Activated CD4-positive, alpha-beta memory T cell treated with anti-CD3 and anti-CD28 coated beads, Interleukin-2, amount 10 ng/mL, durations not matched to agents 7 days and 5 days (primary cell): ENCODE measurements around the gene VPS11. TPM values are rescaled to one million over a fixed set of nuclear protein-coding genes. Genes with fewer than 3 reads are reported as not detected.
"Not testable (repeated sequence)": the region's sequence is repeated elsewhere in the genome, so short reads cannot be mapped to it uniquely, and the experiment has no call there.

ENCODE experiments used
- CTCF ChIA-PET: fragments of 350-600 bp; sonication (Branson Sonifier 250); formaldehyde crosslinking; loops from one replicate; lab custom pipeline; 2021; ENCODE audit warnings: antibody characterized with exemption, inconsistent platforms; lab: Charles Lee
- POLR2A ChIA-PET: fragments of 350-600 bp; sonication (Branson Sonifier 250); formaldehyde crosslinking; loops from one replicate; lab custom pipeline; 2021; ENCODE audit warnings: antibody characterized with exemption; lab: Charles Lee
- DNase-seq: peaks from one replicate; pipeline ENCODE4 v3.0.0-alpha.2; 2020
- H3K27ac Mint-ChIP-seq: one replicate; pipeline ENCODE4 v1.8.0; 2021; ENCODE audit warnings: mild to moderate bottlenecking, mixed read lengths
- H3K27me3 Mint-ChIP-seq: one replicate; pipeline ENCODE4 v1.8.0; 2021; ENCODE audit warnings: mixed read lengths
- H3K36me3 Mint-ChIP-seq: one replicate; pipeline ENCODE4 v1.8.0; 2021; ENCODE audit warnings: low read depth, mixed read lengths
- H3K4me1 Mint-ChIP-seq: one replicate; pipeline ENCODE4 v1.8.0; 2021; ENCODE audit warnings: mixed read lengths
- H3K4me3 Mint-ChIP-seq: one replicate; pipeline ENCODE4 v1.8.0; 2021; ENCODE audit warnings: mild to moderate bottlenecking, mixed read lengths
- H3K9me3 Mint-ChIP-seq: one replicate; pipeline ENCODE4 v1.8.0; 2021; ENCODE audit warnings: mixed read lengths
- total RNA-seq, 2 experiments: library from RNA; stranded (reverse); gene quantifications; one replicate each; pipeline ENCODE4 v1.2.3, GENCODE V29; 2021

VPS11 gene
- total RNA-seq, 2 experiments from 2014 or later, result 30.6 to 36.1 TPM

GRCh38 chr11:119027561-119028345 lies 39.9 kb upstream of the VPS11 start:
- no peaks in the 10 kb centered on the region for H3K27me3 Mint-ChIP-seq
- peak overlapping the region; percentile 5 for H3K4me3 Mint-ChIP-seq
- no peak overlapping the region for H3K27ac Mint-ChIP-seq
- no peak for DNase-seq
- ChIA-PET POLR2A (interaction anchor here (4.2 to 5.9 kb wide), 2 partner anchors 10 to 40 kb away, joined by 18 to 115 read pairs; partner anchors contain the start of genes RPS25, TRAPPC4 and VPS11), CTCF (no interaction called here)
- H3K4me1 Mint-ChIP-seq, result peaks cover 50% of the 10 kb centered on the region
- no peaks in the 10 kb centered on the region for H3K9me3 Mint-ChIP-seq
- H3K36me3 Mint-ChIP-seq, result peaks cover 42% of the 10 kb centered on the region

DNA sequence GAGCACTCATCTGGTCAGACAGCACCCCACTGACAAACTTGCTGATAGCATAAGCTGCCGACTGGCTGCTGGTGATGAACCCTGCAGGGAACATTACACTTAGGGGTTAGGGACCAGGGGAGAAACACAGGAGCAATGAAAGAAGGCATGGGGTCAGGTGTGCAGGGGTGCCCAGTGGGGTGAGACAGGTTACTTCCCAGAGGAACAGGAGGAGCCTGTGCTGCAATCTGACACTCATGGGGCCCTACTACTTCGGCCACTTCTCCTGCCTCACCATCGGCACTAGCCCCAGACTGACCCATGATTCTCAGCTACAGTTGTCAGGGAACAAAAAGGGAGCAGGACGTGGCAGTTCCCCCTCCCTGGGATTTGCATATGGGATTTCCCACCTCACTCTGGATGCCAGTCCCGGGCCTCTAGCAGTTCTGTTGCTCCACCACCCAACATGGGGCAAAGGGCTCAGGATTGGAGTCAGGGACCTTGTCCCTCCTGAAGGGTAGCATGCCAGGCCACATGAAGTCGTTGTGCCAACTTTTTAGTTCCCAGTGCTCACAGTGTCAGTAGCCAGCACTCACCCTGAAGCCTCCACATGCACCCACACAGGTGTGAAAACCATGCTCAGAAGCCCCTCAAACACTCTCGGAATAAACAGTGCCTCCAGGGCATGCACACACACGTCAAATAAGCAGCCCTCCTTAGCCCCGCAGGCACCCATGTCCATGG lies 39.1 kb upstream of the VPS11 start:
- DNase-seq, result no peak
- H3K27ac Mint-ChIP-seq, result peak overlapping the region; percentile 78
- peaks cover 45% of the 10 kb centered on the region for H3K4me1 Mint-ChIP-seq
- H3K27me3 Mint-ChIP-seq, result no peaks in the 10 kb centered on the region
- ChIA-PET CTCF (interaction anchor here (0.5 to 3.4 kb wide), 2 partner anchors 10 to 40 kb away, joined by 3 to 29 read pairs; partner anchors contain the start of genes RPS25 and TRAPPC4), POLR2A (interaction anchor here (4.2 to 5.9 kb wide), 2 partner anchors 11 to 39 kb away, joined by 18 to 115 read pairs; partner anchors contain the start of genes RPS25, TRAPPC4 and VPS11)
- peak overlapping the region; percentile 77 for H3K4me3 Mint-ChIP-seq
- no peaks in the 10 kb centered on the region for H3K9me3 Mint-ChIP-seq
- peaks cover 36% of the 10 kb centered on the region for H3K36me3 Mint-ChIP-seq

GRCh38 chr11:119029069-119029339 lies 38.6 kb upstream of the VPS11 start:
- peak overlapping the region; percentile 78 for H3K27ac Mint-ChIP-seq
- CTCF ChIA-PET, result interaction anchor here (1.0 to 3.4 kb wide), 4 partner anchors 10 to 99 kb away, joined by 3 to 29 read pairs (median 4); partner anchors contain the start of genes HYOU1, RPS25 and TRAPPC4
- peak overlapping the region; percentile 77 for H3K4me3 Mint-ChIP-seq
- peaks cover 41% of the 10 kb centered on the region for H3K4me1 Mint-ChIP-seq
- no peak for DNase-seq
- H3K36me3 Mint-ChIP-seq, result peaks cover 31% of the 10 kb centered on the region
- POLR2A ChIA-PET, result interaction anchor here (1.4 to 5.9 kb wide), 8 partner anchors 11 to 237 kb away, joined by 3 to 115 read pairs (median 12); partner anchors contain the start of genes CENATAC, HYOU1, RPS25 and TRAPPC4
- H3K27me3 Mint-ChIP-seq, result no peaks in the 10 kb centered on the region
- H3K9me3 Mint-ChIP-seq, result no peaks in the 10 kb centered on the region

GRCh38 chr11:119029340-119030028 lies 38.1 kb upstream of the VPS11 start:
- Mint-ChIP-seq H3K27me3 (no peaks in the 10 kb centered on the region), H3K9me3 (no peaks in the 10 kb centered on the region), H3K4me3 (peak overlapping the region; percentile 77), H3K36me3 (peaks cover 26% of the 10 kb centered on the region), H3K4me1 (peaks cover 36% of the 10 kb centered on the region), H3K27ac (peak overlapping the region; percentile 78)
- ChIA-PET POLR2A (interaction anchor here (1.2 to 5.9 kb wide), 14 partner anchors 8 to 241 kb away, joined by 3 to 115 read pairs (median 6); partner anchors contain the start of genes CENATAC, HYOU1, RPS25 and TRAPPC4), CTCF (interaction anchor here (0.5 to 3.4 kb wide), 8 partner anchors 8 to 100 kb away, joined by 3 to 29 read pairs (median 5); partner anchors contain the start of genes CENATAC, HYOU1, RPS25 and TRAPPC4)
- DNase-seq, result peak; percentile 42

- H3K4me1 Mint-ChIP-seq, result peaks cover 33% of the 10 kb centered on the region
- ChIA-PET CTCF (interaction anchor here (0.5 to 3.4 kb wide), 9 partner anchors 8 to 100 kb away, joined by 3 to 29 read pairs (median 5); partner anchors contain the start of genes CENATAC, HYOU1, RPS25 and TRAPPC4), POLR2A (interaction anchor here (1.1 to 5.9 kb wide), 15 partner anchors 8 to 241 kb away, joined by 3 to 115 read pairs (median 6); partner anchors contain the start of genes CENATAC, HMBS, HYOU1 and RPS25)
- H3K36me3 Mint-ChIP-seq, result peaks cover 22% of the 10 kb centered on the region
- H3K27me3 Mint-ChIP-seq, result no peaks in the 10 kb centered on the region
- DNase-seq, result no peak
- no peaks in the 10 kb centered on the region for H3K9me3 Mint-ChIP-seq
- H3K27ac Mint-ChIP-seq, result peak overlapping the region; percentile 78
- H3K4me3 Mint-ChIP-seq, result peak overlapping the region; percentile 77
Measured at GRCh38 chr11:119030029-119030328, 37.6 kb upstream of the VPS11 start.

- ChIA-PET POLR2A (interaction anchor here (0.7 to 5.9 kb wide), 16 partner anchors 9 to 242 kb away, joined by 3 to 115 read pairs (median 5); partner anchors contain the start of genes CENATAC, HMBS, HYOU1 and RPS25), CTCF (interaction anchor here (0.9 to 3.4 kb wide), 11 partner anchors 9 to 101 kb away, joined by 3 to 29 read pairs (median 4); partner anchors contain the start of genes CENATAC, HYOU1, RPS25 and TRAPPC4)
- Mint-ChIP-seq H3K27ac (peak within 1 kb of the TSS; percentile 78), H3K4me1 (peaks cover 29% of the 10 kb centered on the region), H3K9me3 (no peaks in the 10 kb centered on the region), H3K36me3 (peaks cover 16% of the 10 kb centered on the region), H3K27me3 (no peaks in the 10 kb centered on the region), H3K4me3 (peak within 1 kb of the TSS; percentile 77)
- DNase-seq, result peak; percentile 98
Measured at GRCh38 chr11:119030329-119031047, 37.1 kb upstream of the VPS11 start, which contains the start of gene SLC37A4. TSS of gene SLC37A4 (minus strand) at chr11:119030877.

GRCh38 chr11:119031912-119032280 lies 35.7 kb upstream of the VPS11 start:
- Mint-ChIP-seq H3K27ac (no peak overlapping the region), H3K27me3 (no peaks in the 10 kb centered on the region), H3K36me3 (peaks cover 12% of the 10 kb centered on the region), H3K4me3 (no peak overlapping the region), H3K9me3 (no peaks in the 10 kb centered on the region), H3K4me1 (peaks cover 28% of the 10 kb centered on the region)
- DNase-seq, result no peak
- ChIA-PET CTCF (interaction anchor here (0.9 to 3.4 kb wide), 11 partner anchors 9 to 102 kb away, joined by 3 to 29 read pairs (median 4); partner anchors contain the start of genes CENATAC, HYOU1, RPS25 and TRAPPC4), POLR2A (interaction anchor here (0.9 to 5.9 kb wide), 6 partner anchors 10 to 137 kb away, joined by 3 to 115 read pairs (median 11); partner anchors contain the start of genes HYOU1, RPS25, TRAPPC4 and VPS11)

GRCh38 chr11:119033421-119033820 lies 34.2 kb upstream of the VPS11 start:
- CTCF ChIA-PET, result interaction anchor here (0.7 to 2.9 kb wide), 4 partner anchors 9 to 136 kb away, joined by 3 to 9 read pairs (median 4); partner anchors contain the start of gene HYOU1
- H3K4me1 Mint-ChIP-seq, result peaks cover 20% of the 10 kb centered on the region
- POLR2A ChIA-PET, H3K36me3 Mint-ChIP-seq, H3K27ac Mint-ChIP-seq, H3K9me3 Mint-ChIP-seq, H3K4me3 Mint-ChIP-seq, H3K27me3 Mint-ChIP-seq, DNase-seq: not testable (repeated sequence)

DNA sequence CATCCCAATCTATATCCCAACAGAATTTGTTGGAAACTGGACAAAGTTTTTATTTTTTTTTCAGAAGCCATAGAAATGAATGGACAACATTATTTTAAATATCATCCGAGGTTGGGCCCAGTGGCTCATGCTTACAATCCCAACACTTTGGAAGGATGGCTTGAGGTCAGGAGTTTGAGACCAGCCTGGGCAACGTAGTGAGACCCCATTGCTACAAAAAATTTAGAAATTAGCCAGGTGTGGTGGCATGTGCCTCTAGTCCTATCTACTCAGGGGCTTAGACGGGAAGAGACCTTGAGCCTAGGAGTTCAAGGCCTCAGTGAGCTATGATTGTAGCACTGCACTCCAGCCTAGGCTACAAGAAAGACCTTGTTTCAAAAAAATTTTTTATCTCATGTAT lies 32.8 kb upstream of the VPS11 start:
- Mint-ChIP-seq H3K9me3 (no peaks in the 10 kb centered on the region), H3K27me3 (peaks cover 2% of the 10 kb centered on the region), H3K36me3 (no peaks in the 10 kb centered on the region), H3K4me1 (peaks cover 7% of the 10 kb centered on the region), H3K27ac (no peak overlapping the region), H3K4me3 (no peak overlapping the region)
- DNase-seq, result no peak
- POLR2A ChIA-PET, result no interaction called here
- CTCF ChIA-PET, result no interaction called here

GRCh38 chr11:119038884-119039283 lies 28.7 kb upstream of the VPS11 start:
- DNase-seq, result no peak
- H3K4me3 Mint-ChIP-seq, result no peak overlapping the region
- no peak overlapping the region for H3K27ac Mint-ChIP-seq
- no peaks in the 10 kb centered on the region for H3K36me3 Mint-ChIP-seq
- POLR2A ChIA-PET, result interaction anchor here (0.6 to 1.0 kb wide), 3 partner anchors 8 to 20 kb away, joined by 3 to 4 read pairs (median 4); partner anchors contain the start of genes SLC37A4 and TRAPPC4
- CTCF ChIA-PET, result interaction anchor here (0.9 to 1.5 kb wide), 2 partner anchors 8 to 17 kb away, joined by 4 read pairs; no protein-coding TSS in a partner anchor
- no peaks in the 10 kb centered on the region for H3K9me3 Mint-ChIP-seq
- peaks cover 4% of the 10 kb centered on the region for H3K4me1 Mint-ChIP-seq
- H3K27me3 Mint-ChIP-seq, result peaks cover 2% of the 10 kb centered on the region

DNA sequence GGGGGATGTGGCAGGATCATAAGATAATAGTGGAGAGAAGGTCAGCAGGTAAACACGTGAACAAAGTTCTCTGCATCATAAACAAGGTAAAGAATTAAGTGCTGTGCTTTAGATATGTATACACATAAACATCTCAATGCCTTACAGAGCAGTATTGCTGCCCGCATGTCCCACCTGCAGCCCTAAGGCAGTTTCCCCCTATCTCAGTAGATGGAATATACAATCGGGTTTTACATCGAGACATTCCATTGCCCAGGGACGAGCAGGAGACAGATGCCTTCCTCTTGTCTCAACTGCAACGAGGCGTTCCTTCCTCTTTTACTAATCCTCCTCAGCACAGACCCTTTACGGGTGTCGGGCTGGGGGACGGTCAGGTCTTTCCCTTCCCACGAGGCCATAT lies 28.1 kb upstream of the VPS11 start:
- ChIA-PET POLR2A (interaction anchor here (0.6 to 1.0 kb wide), 3 partner anchors 9 to 20 kb away, joined by 3 to 4 read pairs (median 4); partner anchors contain the start of genes SLC37A4 and TRAPPC4), CTCF (interaction anchor here (1.5 kb wide), 1 partner anchor 17 kb away, joined by 4 read pairs; no protein-coding TSS in a partner anchor)
- H3K4me3 Mint-ChIP-seq, H3K36me3 Mint-ChIP-seq, H3K4me1 Mint-ChIP-seq, H3K9me3 Mint-ChIP-seq, DNase-seq, H3K27ac Mint-ChIP-seq, H3K27me3 Mint-ChIP-seq: not testable (repeated sequence)
